ENCODE measurements around the gene RGL2. TPM values are rescaled to one million over a fixed set of nuclear protein-coding genes. Genes with fewer than 3 reads are reported as not detected.

Gene RGL2
- total and polyA plus RNA-seq, 2 of the 13 experiments (the other 11 are each of a cell fraction or from before 2014, with no cell fraction given), result 22.9 to 47.4 TPM

DNA sequence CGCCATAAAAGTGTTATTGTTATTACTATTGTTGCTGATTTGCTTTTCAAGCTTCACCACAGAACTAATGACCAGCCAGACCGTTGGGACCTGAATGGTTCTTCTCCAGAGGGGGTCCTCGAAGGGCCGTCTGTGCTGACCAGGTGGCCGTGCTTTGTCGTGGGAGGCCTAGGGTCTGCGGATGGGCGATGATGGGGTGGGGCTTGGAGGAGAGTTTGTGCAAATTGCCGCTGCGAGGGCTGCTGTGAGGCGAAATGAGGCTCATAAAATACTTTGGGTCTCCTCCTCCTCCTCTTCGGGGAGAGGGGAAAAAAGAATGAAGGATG lies 24.8 kb upstream of the RGL2 start (continued):
- TF ChIP-seq, protein P1, sequence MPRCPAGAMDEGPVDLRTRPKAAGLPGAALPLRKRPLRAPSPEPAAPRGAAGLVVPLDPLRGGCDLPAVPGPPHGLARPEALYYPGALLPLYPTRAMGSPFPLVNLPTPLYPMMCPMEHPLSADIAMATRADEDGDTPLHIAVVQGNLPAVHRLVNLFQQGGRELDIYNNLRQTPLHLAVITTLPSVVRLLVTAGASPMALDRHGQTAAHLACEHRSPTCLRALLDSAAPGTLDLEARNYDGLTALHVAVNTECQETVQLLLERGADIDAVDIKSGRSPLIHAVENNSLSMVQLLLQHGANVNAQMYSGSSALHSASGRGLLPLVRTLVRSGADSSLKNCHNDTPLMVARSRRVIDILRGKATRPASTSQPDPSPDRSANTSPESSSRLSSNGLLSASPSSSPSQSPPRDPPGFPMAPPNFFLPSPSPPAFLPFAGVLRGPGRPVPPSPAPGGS (CRISPR knock-in tag; IDR thresholded peaks at IDR 0.05), result no peak
- TF ChIP-seq REPIN1 (CRISPR knock-in tag; IDR thresholded peaks at IDR 0.05; ENCODE audit: borderline replicate concordance, low read depth), result no peak
- no peak for TF ChIP-seq NFYC (CRISPR knock-in tag; IDR thresholded peaks at IDR 0.05)
- peak; percentile 34; the same call in 1 of the 2 replicates for TF ChIP-seq ZNF891 (CRISPR knock-in tag; IDR thresholded peaks at IDR 0.05)
- TF ChIP-seq ZBTB1 (CRISPR knock-in tag; IDR thresholded peaks at IDR 0.05; ENCODE audit: borderline replicate concordance), result no peak
- TF ChIP-seq ASH2L (IDR thresholded peaks at IDR 0.05; ENCODE audit: insufficient read length, low read depth, low read length), result no peak
- TF ChIP-seq ZNF430 (CRISPR knock-in tag; IDR thresholded peaks at IDR 0.05), result no peak
- TF ChIP-seq, protein P2, sequence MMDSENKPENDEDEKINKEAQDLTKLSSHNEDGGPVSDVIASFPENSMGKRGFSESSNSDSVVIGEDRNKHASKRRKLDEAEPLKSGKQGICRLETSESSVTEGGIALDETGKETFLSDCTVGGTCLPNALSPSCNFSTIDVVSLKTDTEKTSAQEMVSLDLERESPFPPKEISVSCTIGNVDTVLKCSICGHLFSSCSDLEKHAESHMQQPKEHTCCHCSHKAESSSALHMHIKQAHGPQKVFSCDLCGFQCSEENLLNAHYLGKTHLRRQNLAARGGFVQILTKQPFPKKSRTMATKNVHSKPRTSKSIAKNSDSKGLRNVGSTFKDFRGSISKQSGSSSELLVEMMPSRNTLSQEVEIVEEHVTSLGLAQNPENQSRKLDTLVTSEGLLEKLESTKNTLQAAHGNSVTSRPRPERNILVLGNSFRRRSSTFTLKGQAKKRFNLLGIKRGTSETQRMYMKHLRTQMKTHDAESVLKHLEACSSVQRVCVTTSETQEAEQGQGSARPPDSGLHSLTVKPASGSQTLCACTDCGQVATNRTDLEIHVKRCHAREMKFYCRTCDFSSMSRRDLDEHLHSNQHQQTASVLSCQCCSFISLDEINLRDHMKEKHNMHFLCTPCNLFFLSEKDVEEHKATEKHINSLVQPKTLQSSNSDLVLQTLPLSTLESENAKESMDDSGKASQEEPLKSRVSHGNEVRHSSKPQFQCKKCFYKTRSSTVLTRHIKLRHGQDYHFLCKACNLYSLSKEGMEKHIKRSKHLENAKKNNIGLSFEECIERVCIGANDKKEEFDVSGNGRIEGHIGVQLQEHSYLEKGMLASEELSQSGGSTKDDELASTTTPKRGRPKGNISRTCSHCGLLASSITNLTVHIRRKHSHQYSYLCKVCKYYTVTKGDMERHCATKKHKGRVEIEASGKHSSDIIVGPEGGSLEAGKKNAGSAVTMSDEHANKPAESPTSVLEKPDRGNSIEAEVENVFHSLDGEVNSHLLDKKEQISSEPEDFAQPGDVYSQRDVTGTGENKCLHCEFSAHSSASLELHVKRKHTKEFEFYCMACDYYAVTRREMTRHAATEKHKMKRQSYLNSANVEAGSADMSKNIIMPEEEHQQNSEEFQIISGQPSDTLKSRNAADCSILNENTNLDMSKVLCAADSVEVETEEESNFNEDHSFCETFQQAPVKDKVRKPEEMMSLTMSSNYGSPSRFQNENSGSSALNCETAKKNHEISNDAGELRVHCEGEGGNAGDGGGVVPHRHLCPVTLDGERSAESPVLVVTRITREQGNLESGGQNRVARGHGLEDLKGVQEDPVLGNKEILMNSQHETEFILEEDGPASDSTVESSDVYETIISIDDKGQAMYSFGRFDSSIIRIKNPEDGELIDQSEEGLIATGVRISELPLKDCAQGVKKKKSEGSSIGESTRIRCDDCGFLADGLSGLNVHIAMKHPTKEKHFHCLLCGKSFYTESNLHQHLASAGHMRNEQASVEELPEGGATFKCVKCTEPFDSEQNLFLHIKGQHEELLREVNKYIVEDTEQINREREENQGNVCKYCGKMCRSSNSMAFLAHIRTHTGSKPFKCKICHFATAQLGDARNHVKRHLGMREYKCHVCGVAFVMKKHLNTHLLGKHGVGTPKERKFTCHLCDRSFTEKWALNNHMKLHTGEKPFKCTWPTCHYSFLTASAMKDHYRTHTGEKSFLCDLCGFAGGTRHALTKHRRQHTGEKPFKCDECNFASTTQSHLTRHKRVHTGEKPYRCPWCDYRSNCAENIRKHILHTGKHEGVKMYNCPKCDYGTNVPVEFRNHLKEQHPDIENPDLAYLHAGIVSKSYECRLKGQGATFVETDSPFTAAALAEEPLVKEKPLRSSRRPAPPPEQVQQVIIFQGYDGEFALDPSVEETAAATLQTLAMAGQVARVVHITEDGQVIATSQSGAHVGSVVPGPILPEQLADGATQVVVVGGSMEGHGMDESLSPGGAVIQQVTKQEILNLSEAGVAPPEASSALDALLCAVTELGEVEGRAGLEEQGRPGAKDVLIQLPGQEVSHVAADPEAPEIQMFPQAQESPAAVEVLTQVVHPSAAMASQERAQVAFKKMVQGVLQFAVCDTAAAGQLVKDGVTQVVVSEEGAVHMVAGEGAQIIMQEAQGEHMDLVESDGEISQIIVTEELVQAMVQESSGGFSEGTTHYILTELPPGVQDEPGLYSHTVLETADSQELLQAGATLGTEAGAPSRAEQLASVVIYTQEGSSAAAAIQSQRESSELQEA (CRISPR knock-in tag; IDR thresholded peaks at IDR 0.05; ENCODE audit: not compliant biosample characterization), result no peak
- TF ChIP-seq ZNF563 (CRISPR knock-in tag; IDR thresholded peaks at IDR 0.05), result no peak
- TF ChIP-seq STAT5B (CRISPR knock-in tag; IDR thresholded peaks at IDR 0.05), result no peak; the same call in 1 of the 2 replicates
- no peak for TF ChIP-seq NONO (IDR thresholded peaks at IDR 0.05)
- TF ChIP-seq NONO (CRISPR knock-in tag; conservative IDR thresholded peaks at IDR 0.05), result no peak
- TF ChIP-seq ZFAT (CRISPR knock-in tag; conservative IDR thresholded peaks at IDR 0.05), result no peak
- TF ChIP-seq, protein P3, sequence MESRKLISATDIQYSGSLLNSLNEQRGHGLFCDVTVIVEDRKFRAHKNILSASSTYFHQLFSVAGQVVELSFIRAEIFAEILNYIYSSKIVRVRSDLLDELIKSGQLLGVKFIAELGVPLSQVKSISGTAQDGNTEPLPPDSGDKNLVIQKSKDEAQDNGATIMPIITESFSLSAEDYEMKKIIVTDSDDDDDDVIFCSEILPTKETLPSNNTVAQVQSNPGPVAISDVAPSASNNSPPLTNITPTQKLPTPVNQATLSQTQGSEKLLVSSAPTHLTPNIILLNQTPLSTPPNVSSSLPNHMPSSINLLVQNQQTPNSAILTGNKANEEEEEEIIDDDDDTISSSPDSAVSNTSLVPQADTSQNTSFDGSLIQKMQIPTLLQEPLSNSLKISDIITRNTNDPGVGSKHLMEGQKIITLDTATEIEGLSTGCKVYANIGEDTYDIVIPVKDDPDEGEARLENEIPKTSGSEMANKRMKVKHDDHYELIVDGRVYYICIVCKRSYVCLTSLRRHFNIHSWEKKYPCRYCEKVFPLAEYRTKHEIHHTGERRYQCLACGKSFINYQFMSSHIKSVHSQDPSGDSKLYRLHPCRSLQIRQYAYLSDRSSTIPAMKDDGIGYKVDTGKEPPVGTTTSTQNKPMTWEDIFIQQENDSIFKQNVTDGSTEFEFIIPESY (CRISPR knock-in tag; IDR thresholded peaks at IDR 0.05), result no peak
- no peak for TF ChIP-seq ZNF282 (IDR thresholded peaks at IDR 0.05; ENCODE audit: partially characterized antibody)
- TF ChIP-seq LCORL (IDR thresholded peaks at IDR 0.05), result no peak
- TF ChIP-seq LCORL (CRISPR knock-in tag; IDR thresholded peaks at IDR 0.05), result no peak
- no peak for TF ChIP-seq CREM (IDR thresholded peaks at IDR 0.05)
- no peak for TF ChIP-seq CREM (CRISPR knock-in tag; IDR thresholded peaks at IDR 0.05)
- peak; percentile 9; the same call in 1 of the 2 replicates for TF ChIP-seq HIVEP1 (CRISPR knock-in tag; IDR thresholded peaks at IDR 0.05)
- TF ChIP-seq ZNF138 (CRISPR knock-in tag; IDR thresholded peaks at IDR 0.05; ENCODE audit: low read depth), result 0 out of 2 replicates have a peak, but pooled peaks have one; percentile 14
- TF ChIP-seq ZNF776 (CRISPR knock-in tag; IDR thresholded peaks at IDR 0.05), result no peak

Data from HepG2 (cell line).